HG03442 (cell line): ENCODE measurements around the gene FAM184A.
"Not testable (repeated sequence)": the region's sequence is repeated elsewhere in the genome, so short reads cannot be mapped to it uniquely, and the experiment has no call there.

Experiments
- ATAC-seq: cut with Tn5 transposase; IDR thresholded peaks from one replicate; pipeline ENCODE4 v1.9.1; 2021; ENCODE audit warnings: mild to moderate bottlenecking, moderate library complexity; ENCODE audit not compliant: unreplicated experiment

FAM184A gene

DNA sequence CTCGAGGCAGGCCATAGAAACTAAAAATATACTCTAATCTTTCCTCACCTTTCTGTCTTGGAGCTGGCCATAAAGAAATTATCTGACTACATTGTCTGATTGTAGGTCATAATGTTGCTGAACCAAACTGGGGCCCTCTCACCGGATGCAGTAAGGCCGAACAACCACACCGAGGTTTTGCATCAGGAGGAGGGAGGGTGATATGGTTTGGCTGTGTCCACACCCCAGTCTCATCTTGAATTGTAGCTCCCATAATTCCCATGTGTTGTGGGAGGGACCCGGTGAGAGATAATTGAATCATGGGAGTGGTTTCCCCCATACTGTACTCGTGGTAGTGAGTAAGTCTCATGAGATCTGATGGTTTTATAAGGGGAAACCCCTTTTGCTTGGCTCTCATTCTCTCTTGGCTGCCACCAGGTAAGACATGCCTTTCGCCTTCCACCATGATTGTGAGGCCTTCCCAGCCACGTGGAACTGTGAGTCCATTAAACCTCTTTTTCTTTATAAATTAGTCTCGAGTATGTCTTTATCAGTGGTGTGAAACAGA is 19.4 kb upstream of the FAM184A start:
- ATAC-seq = not testable (repeated sequence)

DNA sequence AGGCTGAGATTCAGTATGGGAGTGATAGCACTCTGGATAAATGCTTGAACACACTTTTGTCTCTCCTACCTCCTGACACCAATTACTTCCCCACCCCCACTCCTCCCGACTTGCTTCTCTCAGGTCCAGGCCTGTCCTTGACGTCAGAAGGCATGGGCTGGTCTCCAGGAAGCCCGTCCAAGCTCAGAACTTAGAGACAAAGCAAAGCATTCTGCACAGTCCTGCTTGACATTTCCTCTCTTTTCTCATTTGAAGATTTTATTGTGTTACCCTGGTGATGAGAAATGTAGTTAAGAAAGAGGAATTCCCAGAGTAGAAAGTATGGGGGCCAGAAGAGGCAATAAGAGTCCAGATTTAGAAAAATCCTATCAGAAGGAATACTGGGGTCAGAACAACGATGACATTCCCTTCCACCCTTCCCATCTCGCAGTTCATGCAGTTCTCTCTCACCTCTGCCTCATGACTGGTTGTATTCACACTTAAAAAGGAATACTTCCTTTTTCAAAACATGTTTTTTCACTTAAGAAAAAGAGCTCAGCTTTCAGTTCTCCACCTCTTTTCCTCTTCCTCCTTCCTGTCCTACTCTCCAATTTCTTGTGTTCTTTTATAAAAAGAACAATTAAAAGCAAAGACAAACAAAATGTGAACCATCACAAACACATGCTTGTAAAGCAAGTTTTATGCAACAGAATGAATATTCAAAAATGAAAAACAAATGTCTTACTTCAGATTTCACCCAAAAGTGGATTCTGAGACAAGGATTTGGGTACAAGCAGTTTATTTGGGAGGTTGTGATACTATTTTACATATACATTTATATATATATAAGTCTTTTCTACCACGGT is 18.5 kb upstream of the FAM184A start:
- no peak for ATAC-seq

DNA sequence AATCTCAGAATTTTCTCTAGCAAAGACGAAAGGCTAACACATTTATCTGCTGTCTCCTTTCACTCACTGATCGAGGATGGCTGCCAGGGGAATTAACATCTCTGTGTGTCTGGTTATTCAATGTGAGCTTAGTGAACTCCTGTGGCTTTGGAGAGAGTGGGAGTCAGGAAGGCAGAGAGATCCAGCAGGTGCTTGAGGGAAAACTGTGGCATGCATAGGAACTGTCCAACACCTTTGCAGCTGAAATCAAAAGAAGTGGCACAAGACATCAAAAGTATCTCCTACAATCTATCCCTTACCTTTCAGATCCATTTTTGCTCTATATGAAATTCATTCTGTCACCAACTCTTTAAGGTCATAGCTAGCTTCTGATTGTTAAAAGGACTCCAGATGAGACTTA is 11.8 kb upstream of the FAM184A start:
- ATAC-seq = no peak

DNA sequence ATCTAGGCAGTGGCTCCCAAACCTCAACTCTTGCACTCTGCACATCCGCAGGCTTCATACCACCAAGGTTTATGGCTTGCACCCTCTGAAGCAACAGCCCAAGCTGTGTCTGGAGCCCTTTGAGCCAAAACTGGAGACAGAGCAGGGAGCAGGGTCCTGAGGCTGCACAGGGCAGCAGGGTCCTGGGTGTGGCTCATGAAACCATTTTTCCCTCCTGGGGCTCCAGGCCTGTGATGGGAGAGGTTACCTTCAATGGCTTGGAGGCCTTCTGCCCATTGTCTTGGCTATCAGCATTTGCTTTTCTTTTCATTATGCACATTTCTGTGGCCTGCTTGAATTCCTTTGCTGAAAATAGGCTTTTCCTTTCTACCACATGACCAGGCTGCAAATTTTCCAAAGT is 6.3 kb upstream of the FAM184A start:
- no peak for ATAC-seq

DNA sequence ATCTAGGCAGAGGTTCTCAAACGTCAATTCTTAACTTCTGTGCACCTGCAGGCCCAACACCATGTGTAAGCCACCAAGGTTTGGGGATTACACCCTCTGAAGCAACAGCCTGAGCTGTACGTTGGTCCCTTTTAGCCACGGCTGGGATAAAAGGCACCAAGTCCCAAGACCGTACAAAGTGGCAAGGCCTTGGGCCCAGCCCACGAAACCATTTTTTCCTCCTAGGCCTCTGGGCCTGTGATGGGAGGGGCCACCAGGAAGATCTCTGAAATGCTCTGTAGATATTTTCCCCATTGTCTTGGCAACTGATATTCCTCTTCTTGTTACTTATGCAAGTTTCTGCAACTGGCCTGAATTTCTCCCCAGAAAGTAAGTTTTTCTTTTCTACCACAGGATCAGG is 4.5 kb upstream of the FAM184A start:
- no peak for ATAC-seq

DNA sequence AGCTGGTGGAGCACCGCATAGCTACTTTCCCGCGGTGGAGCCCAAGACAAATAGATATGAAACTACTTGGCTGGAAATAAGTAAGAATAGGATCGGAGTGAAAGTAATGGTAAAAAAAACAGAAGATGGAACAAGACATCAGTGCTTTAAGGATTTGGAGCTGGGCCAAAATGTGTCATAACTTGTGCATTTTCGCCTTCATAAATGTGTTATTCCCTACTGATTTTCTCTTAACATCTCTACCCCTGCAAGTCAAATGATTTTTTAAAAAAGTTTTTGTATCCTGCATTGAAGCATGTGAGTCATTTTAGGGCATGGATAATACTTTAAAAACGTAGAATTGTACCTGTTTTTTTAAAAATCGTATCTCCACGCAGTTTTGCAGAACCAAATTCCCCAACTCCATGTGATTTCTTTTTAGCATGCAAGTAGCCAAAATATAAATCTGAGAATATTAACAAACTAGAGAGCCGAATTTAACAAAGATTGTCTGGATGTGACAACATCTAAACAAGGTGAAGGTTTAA is 882 bp upstream of the FAM184A start:
- ATAC-seq = no peak

DNA sequence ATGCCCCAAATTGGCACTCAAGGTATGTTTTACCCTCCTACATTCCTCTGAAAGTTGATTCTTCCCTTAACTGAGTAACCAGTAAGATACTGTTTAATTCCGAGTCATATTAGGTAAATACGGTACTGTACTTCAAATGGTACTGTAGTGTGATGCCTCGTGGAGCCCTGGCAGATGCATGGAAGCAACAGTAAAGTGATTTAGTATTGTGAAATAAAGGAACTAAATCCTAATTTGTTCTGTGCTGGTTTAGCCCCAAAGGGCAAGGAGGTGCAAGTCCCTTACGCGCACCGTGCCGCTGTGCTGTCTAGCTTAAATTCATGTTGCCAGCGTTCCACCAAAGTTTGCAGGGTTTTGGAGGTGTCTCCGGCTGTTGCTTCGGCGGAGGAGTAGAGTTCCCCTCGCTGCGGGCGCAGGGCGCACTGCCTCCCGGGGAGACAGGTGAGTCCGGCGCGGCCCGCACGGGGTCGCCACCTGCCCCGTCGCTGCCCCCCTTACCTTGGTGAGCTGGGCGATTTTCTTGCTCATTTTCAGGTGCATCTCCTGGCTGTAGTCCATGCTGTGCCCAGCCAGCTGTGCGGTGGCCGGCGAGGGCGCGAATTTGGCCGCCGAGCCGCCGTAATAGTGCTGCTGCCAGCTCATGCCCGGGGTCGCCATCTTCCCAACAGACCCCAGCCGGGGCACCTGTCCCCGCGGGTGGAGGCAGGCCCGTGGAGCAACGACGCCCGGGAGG is 655 bp downstream of the FAM184A start:
- ATAC-seq = peak; percentile 34

DNA sequence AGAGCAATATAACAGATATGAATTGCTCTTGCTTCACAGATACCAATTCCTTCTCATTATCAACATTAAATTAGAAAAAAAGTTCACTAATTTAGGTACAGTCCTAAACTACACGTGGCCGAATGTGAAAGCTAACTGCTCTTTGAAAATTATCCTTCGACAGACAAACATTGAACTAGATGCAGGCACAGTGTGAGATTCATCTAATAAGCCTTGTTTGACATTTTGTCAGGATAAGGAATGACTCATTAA is 1.1 kb downstream of the FAM184A start:
- no peak for ATAC-seq

DNA sequence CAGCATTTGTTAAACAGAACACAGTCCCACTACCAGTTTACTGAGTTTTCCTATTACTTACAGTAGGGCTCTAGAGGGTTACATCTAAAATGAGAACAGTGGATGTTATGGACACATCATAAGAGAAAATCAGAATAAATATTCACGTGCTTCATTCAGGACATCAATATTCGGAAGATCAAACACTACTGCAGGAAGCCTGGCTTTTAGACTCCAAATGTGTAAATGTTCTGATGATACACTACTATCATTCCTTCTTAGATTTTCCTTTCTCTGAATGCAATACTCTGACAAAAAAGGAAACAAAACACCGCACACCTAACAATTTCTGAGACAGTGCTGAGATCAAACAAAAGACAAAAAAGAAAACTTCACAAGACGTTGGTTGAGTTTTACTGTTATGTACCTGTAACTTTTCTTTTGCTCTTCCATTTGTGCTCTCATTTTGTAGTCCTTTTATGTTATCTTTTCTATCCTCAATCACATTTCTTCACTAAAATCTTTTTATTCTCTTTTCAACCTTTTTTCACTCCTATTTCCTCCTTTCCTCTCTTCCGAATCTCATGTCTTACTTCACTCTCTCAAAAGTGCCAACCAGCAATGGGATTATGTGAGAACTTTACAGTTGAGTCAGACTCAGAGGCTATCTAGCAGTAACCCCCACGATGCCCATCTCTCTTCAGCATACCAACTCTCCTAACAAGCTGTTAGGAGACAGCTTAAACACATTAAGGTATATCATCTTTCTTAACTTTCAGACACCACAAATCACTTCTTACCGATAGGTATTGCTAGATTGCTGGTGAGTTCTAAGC is 1.7 kb downstream of the FAM184A start:
- no peak for ATAC-seq

DNA sequence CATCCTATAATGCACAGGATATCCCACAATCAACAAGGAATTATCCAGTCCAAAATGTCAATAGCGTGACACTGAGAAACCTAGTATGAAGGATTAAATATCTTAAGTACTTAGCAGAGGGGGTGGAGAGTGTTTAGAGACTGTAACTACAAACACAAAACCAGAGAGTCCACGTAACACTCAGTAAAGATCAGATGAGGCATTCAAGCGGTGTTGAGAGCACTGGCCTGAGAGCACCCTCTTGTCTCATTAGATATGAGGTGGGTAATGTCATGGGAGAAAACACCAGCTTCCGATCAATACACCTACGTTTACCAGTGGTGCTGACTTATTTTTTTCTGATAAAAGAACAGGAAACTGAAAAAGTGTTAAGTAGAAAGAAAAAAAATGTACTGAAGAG is 2.3 kb downstream of the FAM184A start:
- ATAC-seq = no peak

DNA sequence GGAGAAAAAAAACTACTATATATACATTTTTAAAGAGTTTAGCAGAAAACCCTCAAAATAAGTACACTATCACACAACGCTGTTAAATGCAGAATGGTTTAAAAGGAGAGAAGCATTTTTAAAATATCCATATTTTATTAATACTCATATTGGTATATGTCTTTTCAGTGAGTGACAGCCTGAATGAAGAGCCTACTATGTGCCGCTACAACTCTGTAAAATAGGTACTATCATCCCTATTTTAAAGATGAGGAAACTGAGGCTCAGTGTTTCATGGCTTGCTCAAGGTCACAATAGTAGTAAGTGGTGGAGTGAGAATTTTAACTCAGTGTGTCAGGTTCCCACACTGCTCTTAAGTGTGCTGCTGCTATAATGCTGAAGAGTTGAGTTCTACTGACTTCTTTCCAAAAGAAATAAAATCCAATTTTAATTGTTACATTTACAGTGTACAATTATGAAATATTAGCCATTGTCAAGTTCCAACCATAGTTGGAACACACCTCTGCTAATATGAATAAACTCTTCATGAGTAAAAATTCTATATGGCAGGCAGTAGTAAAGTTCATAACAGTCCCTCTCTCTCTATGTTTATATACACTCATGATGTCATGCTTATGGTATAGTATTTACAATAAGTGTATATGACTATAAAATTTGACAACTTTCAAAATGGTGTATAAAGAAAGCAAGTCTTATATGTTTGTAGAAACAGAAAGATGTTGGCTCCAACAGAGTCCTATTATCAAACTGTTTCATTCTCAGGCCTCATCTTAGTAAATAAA is 3.1 kb downstream of the FAM184A start:
- no peak for ATAC-seq

DNA sequence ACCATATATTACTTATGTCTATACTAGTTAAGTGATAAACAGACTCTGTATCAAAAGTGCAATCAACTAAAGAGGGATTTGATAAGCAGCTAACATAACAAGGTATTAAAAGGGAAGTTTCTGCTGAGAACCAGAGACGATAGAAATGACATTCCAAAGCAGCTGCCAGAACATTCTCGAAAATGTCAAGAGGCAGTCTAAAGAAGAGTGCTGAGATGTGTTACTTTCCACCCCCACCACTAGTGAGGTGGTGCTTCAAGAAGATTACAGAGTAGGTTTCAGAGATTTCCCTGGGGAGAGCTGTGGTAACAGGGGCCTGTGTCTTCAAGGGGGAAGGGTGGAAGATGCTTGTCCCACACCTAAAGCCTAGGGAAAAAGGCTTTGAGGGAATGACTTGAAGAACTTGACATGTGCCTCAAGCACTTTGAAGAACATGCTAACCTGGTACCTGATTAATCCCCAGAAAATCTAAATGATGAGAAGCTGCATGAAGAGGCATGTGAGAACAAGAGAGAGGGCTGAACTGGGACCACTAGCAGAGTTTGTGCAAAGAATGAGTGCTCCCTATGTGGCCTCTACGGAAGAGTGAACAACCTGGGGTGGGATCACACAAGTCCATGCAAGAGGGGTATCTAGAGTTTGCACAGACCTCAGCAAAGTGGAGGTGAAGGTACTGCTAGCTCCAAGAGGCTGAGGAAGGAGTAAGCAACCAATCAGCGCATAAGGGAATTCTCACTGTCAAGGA is 5.0 kb downstream of the FAM184A start:
- ATAC-seq = no peak

DNA sequence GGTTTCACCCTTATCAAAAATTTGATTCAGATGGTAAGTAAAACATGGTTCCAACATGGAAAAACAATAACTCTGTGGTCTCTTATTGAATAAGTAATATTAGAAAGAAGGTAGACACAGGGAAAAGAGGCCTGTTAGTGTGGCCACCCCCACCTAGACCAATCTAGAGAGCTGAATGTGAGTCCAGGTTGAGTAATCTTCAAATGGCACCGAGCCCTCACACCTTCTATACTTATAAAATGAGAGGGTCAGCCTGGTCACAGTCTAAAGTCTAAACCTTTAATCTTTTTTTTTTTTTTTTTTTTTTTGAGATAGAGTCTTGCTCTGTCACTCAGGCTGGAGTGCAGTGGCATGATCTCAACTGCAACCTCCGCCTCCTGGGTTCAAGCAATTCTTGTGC is 6.9 kb downstream of the FAM184A start:
- no peak for ATAC-seq

DNA sequence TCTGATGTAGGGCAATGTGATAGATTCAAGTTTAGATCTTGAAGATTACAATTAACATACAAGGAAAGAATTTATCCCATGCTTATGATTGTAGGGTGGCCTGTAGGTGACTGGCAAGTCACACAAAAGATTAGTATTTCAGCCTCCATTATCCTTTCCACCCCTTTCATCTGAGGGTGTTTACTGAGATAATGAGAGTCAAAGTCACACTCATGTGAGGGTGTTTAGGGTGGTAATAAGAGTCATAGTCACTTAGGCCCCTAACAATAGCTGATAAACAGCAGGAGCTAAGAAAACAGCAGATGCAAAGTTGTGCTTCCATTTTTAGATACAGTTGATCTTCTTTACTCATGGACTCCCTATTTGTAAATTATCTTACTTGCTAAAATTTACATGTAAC is 11.4 kb downstream of the FAM184A start:
- ATAC-seq = no peak

DNA sequence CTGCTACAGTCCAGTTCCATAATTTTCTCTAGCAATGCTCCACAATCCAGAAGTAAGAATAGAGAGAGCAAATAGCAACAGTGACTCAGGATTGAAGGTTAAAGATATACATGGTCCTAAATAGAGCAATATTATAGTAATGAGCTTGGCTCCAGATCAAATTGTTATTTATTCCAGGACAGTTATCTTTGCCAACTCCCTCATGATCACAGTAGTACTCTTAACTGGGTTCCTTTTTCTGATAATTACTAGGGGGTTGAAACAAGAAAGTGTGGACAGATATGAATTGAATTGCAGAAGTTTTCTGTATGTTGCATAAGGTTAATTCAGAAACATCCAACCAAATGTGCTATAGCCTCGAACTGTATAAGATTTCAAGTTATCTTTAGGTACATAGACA is 11.9 kb downstream of the FAM184A start:
- no peak for ATAC-seq

DNA sequence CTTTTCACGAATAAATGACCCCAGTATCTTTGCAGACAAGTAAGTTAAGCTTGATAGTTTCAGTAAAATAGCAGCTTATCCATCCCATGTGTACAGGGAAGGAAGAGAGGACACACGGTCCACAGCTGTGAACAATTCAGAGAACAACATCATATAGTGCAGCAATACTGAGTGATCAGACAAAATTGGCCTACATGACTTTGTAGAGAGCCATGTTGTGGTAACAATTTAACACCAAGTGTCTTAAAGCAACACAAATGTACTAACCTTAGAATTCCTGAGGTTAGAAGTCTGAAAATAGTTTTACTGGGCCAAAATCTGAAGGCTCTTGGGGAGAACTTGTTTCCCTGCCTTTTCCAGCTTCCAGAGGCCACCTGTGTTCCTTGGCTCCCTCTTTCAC is 12.5 kb downstream of the FAM184A start:
- ATAC-seq = no peak

DNA sequence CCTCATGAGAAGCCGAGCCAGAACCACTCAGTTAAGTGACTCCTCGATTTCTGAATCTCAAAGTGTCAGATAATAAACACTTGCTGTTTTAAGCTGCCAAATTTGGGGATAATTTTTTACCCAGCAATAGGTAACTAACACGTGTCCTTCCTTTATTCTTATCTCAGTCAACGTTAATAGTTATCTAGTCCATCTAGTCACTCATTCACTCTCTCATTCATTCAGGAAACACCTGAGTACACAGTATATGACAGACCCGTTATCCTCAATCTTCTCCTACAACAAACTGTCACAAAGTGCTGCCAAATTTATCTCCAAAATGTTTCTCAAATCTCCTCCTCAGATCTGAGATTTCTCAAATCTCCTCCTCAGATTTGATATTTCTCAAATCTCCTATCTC is 13.1 kb downstream of the FAM184A start:
- no peak for ATAC-seq

DNA sequence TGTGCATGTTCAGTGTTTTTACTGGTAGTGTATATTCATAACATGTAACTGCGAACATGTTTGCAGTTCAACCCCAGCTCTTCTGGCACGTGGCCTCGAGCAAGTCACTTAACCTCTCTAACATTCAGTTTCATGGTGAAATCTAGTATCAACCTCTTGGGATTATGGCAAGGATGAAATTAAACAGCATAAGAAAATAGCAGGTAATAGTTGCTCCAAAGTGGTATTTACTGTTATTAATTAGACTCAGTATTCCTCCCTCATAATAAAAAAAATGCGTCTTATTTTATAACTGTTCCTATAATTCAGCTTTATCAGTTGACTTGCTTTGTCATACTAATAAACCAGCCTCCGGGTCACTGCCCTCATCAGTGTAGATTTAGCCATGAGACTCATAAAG is 15.0 kb downstream of the FAM184A start:
- no peak for ATAC-seq

DNA sequence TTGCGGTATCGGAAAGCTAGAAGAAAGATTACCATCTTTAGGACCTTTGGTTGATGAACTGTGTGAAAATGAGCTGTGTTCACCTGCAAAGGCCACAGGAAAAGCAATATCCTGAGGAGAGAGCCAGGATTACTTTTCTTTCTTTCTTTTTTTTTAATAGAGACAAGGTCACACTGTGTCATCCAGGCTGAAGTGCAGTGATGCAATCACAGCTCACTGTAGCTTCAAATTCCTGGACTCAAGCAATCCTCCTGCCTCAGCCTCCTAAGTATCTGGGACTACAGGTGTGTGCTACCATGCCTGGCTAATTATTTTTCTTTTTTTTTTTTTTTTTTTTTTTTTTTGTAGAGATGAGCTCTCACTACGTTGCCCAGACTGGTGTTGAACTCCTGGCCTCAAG is 17.2 kb downstream of the FAM184A start:
- ATAC-seq = no peak
